Nephron progenitor cell (in vitro differentiated cells): ENCODE data around the gene ZBTB37.

Experiments used
- DNase-seq: peaks from one replicate; pipeline ENCODE4 v3.0.0; 2021
- H3K27ac Mint-ChIP-seq: 2 replicates; pipeline ENCODE4 v1.8.0; 2021; ENCODE audit warnings: mild to moderate bottlenecking, moderate library complexity, mixed read lengths
- H3K27me3 Mint-ChIP-seq: 2 replicates; pipeline ENCODE4 v1.8.0; 2021; ENCODE audit warnings: mild to moderate bottlenecking, low read depth, mixed read lengths; ENCODE audit not compliant: poor library complexity
- H3K36me3 Mint-ChIP-seq: 2 replicates; pipeline ENCODE4 v1.8.0; 2021; ENCODE audit warnings: low read depth, mixed read lengths
- H3K4me1 Mint-ChIP-seq: 2 replicates; pipeline ENCODE4 v1.8.0; 2021; ENCODE audit warnings: mixed read lengths
- H3K4me3 Mint-ChIP-seq: 2 replicates; pipeline ENCODE4 v1.8.0; 2021; ENCODE audit warnings: mild to moderate bottlenecking, moderate library complexity, mixed read lengths
- H3K9me3 Mint-ChIP-seq: 2 replicates; pipeline ENCODE4 v1.8.0; 2021; ENCODE audit warnings: mild to moderate bottlenecking, moderate library complexity, mixed read lengths
- TF ChIP-seq, protein P1 (sequence below): fragments of 200-600 bp; sonication (generic); IDR thresholded peaks from 2 replicates; pipeline ENCODE4 v1.5.0; 2021; ENCODE audit warnings: antibody characterized with exemption

ZBTB37 gene

DNA sequence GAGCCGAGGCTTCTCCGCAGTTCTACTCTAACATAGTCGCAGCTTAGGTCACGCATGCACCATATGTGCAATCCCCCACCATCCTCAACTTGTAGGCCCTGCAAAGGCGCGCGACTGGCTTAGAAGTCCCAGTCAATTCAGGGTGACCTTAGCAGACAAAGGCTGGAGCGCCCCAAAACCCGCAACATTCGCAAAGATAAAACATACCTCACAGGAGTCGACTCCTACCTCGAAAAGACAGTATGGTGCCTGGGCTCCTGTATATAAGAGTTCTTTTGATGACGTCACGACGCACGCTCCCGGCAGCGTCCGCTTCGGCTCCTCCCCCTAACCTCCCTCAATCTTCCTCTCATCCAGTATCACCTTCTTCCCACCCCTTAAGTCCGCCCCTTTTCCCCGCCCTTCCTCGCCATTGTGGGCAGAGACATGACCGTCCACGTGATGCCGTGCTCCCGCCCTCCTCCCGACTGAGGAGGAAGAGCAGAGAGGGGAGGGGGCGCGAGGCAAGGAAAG is 371 bp upstream of the ZBTB37 start, which contains the start of gene GAS5:
Gene GAS5, minus strand, starts transcription at position 237 of the 513 bp plus-strand sequence.
- H3K4me1 Mint-ChIP-seq = peaks cover 63% of the 10 kb centered on the region
- H3K27me3 Mint-ChIP-seq = peaks cover 4% of the 10 kb centered on the region
- H3K27ac Mint-ChIP-seq = peak within 1 kb of the TSS; percentile 99
- DNase-seq = peak; percentile 99
- H3K36me3 Mint-ChIP-seq = peaks cover 61% of the 10 kb centered on the region
- TF ChIP-seq, protein P1, sequence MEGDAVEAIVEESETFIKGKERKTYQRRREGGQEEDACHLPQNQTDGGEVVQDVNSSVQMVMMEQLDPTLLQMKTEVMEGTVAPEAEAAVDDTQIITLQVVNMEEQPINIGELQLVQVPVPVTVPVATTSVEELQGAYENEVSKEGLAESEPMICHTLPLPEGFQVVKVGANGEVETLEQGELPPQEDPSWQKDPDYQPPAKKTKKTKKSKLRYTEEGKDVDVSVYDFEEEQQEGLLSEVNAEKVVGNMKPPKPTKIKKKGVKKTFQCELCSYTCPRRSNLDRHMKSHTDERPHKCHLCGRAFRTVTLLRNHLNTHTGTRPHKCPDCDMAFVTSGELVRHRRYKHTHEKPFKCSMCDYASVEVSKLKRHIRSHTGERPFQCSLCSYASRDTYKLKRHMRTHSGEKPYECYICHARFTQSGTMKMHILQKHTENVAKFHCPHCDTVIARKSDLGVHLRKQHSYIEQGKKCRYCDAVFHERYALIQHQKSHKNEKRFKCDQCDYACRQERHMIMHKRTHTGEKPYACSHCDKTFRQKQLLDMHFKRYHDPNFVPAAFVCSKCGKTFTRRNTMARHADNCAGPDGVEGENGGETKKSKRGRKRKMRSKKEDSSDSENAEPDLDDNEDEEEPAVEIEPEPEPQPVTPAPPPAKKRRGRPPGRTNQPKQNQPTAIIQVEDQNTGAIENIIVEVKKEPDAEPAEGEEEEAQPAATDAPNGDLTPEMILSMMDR = no peak
- peak within 1 kb of the TSS; percentile 94 for H3K4me3 Mint-ChIP-seq
- no peaks in the 10 kb centered on the region for H3K9me3 Mint-ChIP-seq

GRCh38 chr1:173869021-173869359 is 810 bp downstream of the ZBTB37 start:
- peak overlapping the region; percentile 94 for H3K4me3 Mint-ChIP-seq
- H3K4me1 Mint-ChIP-seq = peaks cover 59% of the 10 kb centered on the region
- peak overlapping the region; percentile 92 for H3K27ac Mint-ChIP-seq
- H3K27me3 Mint-ChIP-seq = peaks cover 4% of the 10 kb centered on the region
- no peak for DNase-seq
- TF ChIP-seq, protein P1 = no peak
- peaks cover 63% of the 10 kb centered on the region for H3K36me3 Mint-ChIP-seq
- no peaks in the 10 kb centered on the region for H3K9me3 Mint-ChIP-seq

GRCh38 chr1:173870252-173871075 is 2.3 kb downstream of the ZBTB37 start:
- H3K27ac Mint-ChIP-seq = no peak overlapping the region
- peaks cover 56% of the 10 kb centered on the region for H3K36me3 Mint-ChIP-seq
- H3K27me3 Mint-ChIP-seq = peaks cover 4% of the 10 kb centered on the region
- H3K4me3 Mint-ChIP-seq = no peak overlapping the region
- DNase-seq = no peak
- H3K4me1 Mint-ChIP-seq = peaks cover 45% of the 10 kb centered on the region
- TF ChIP-seq, protein P1 = no peak
- no peaks in the 10 kb centered on the region for H3K9me3 Mint-ChIP-seq

DNA sequence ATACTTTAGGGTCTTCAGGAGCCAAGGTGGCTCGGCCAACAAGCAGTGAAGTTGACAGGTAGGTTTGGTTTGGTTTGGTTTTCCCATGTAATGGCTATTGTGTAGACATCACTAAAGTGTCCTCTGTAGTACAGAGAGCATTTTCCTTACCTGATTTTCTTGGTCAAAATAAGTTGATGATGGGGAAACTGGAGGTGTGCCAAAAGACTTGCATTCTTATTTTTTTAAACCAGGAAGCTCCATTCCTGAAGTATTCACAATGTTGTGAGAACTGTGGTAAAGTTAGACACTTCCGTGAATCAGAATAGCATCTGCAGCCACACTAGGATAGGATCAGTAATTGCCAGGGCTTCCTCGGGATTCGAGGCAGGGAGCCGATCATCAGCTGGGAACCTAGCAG is 2.9 kb downstream of the ZBTB37 start:
- Mint-ChIP-seq H3K36me3 (peaks cover 56% of the 10 kb centered on the region), H3K27me3 (peaks cover 4% of the 10 kb centered on the region), H3K27ac (no peak overlapping the region), H3K4me3 (no peak overlapping the region), H3K9me3 (no peaks in the 10 kb centered on the region), H3K4me1 (peaks cover 38% of the 10 kb centered on the region)
- TF ChIP-seq, protein P1 = no peak
- DNase-seq = no peak

GRCh38 chr1:173871500-173871899 is 3.3 kb downstream of the ZBTB37 start:
- no peak overlapping the region for H3K27ac Mint-ChIP-seq
- no peaks in the 10 kb centered on the region for H3K9me3 Mint-ChIP-seq
- no peak overlapping the region for H3K4me3 Mint-ChIP-seq
- H3K27me3 Mint-ChIP-seq = peaks cover 4% of the 10 kb centered on the region
- H3K4me1 Mint-ChIP-seq = peaks cover 34% of the 10 kb centered on the region
- H3K36me3 Mint-ChIP-seq = peaks cover 53% of the 10 kb centered on the region
- DNase-seq = no peak
- TF ChIP-seq, protein P1 = no peak

DNA sequence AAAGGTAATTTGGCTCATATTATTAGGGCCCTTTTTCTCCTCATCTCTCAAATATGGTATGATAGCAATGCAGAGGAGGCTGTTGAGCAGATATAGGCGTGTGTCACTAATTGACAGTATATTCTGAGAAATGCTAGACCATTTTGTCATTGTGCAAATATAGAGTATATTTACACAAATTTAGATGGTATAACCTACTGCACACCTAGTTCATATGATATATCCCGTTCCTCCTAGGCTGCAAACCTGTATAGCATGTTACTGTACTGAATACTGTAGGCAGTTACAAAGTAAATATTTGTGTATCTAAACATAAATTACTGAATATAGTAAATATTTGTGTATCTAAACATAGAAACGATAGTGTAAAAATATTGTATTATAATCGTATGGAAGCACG is 8.6 kb downstream of the ZBTB37 start:
- H3K36me3 Mint-ChIP-seq = peaks cover 63% of the 10 kb centered on the region
- no peak for DNase-seq
- H3K9me3 Mint-ChIP-seq = no peaks in the 10 kb centered on the region
- H3K27ac Mint-ChIP-seq = no peak overlapping the region
- no peaks in the 10 kb centered on the region for H3K27me3 Mint-ChIP-seq
- no peak overlapping the region for H3K4me3 Mint-ChIP-seq
- TF ChIP-seq, protein P1 = no peak
- H3K4me1 Mint-ChIP-seq = peaks cover 6% of the 10 kb centered on the region
